Heart left ventricle (tissue), 16 donors: ENCODE measurements around the gene LILRA2. TPM values are rescaled to one million over a fixed set of nuclear protein-coding genes. Genes with fewer than 3 reads are reported as not detected.
"Not testable (repeated sequence)": the region's sequence is repeated elsewhere in the genome, so short reads cannot be mapped to it uniquely, and the experiment has no call there.

Experiments
- ATAC-seq, 4 donors: fragments of 200-7000 bp; cut with Tn5 transposase; one replicate each; pipeline ENCODE4 v1.9.1; 2020 to 2022; ENCODE audit warnings: moderate library complexity in 4 of 4, mild to moderate bottlenecking in 3 of 4, moderate number of reproducible peaks in 1 of 4
- DNase-seq, 5 donors: peaks; one replicate each; pipeline ENCODE4 v3.0.0-alpha.2; 2020
- H3K27ac ChIP-seq, 12 donors: fragments of 200-600 bp; sonication (generic) in 4 of 12; one replicate each; pipeline versions ENCODE4 v1.5.0 to v1.8.0; 2016 to 2022; ENCODE audit warnings: mild to moderate bottlenecking in 2 of 12
- H3K27me3 ChIP-seq, 9 donors: fragments of 200-600 bp; sonication (generic) in 2 of 9; one replicate each; pipeline versions ENCODE4 v1.5.1 to v1.8.0; 2016 to 2022; ENCODE audit warnings: mild to moderate bottlenecking in 3 of 9
- H3K36me3 ChIP-seq, 9 donors: fragments of 200-600 bp; sonication (generic) in 2 of 9; one replicate each; pipeline versions ENCODE4 v1.5.0 to v1.8.0; 2018 to 2022; ENCODE audit warnings: mild to moderate bottlenecking in 2 of 9
- H3K4me1 ChIP-seq, 12 donors: fragments of 200-600 bp; sonication (generic) in 4 of 12; one replicate each; pipeline versions ENCODE4 v1.5.0 to v1.8.0; 2016 to 2022; ENCODE audit warnings: mild to moderate bottlenecking in 3 of 12
- H3K4me3 ChIP-seq, 12 donors: fragments of 200-600 bp; sonication (generic) in 4 of 12; one replicate each; pipeline versions ENCODE4 v1.5.0 to v1.8.0; 2017 to 2022; ENCODE audit warnings: mild to moderate bottlenecking in 9 of 12, moderate library complexity in 4 of 12
- H3K9me3 ChIP-seq, 12 donors: fragments of 200-600 bp; sonication (generic) in 4 of 12; one replicate each; pipeline versions ENCODE4 v1.5.0 to v1.8.0; 2016 to 2022; ENCODE audit warnings: mild to moderate bottlenecking in 1 of 12
- POLR2A ChIP-seq, 2 donors: fragments of 450-650 bp; IDR thresholded peaks; one replicate each; pipeline ENCODE4 v1.6.1; 2017; ENCODE audit warnings: antibody characterized with exemption in 2 of 2, mild to moderate bottlenecking in 2 of 2, moderate library complexity in 2 of 2
- WGBS, 4 donors: extraction: QIAGEN DNeasy Blood & Tissue Kit in 2 of 4; methylation state at CpG; one replicate each; pipeline versions ENCODE4 v1.1.5 to v1.1.7; 2013 to 2018; 5-methylcytosine and 5-hydroxymethylcytosine counted together
- intact Hi-C, 10 donors: fragments of 100-400 bp; cut with DNase I; formaldehyde crosslinking; loops; one replicate each; pipeline versions ENCODE4 v1.11.1 to v1.14.2; 2022
- polyA plus RNA-seq, 2 donors: library from polyadenylated mRNA; stranded (reverse); fragments of 200-250 nt; gene quantifications; one replicate each; pipeline ENCODE4 v1.2.3, GENCODE V29; 2013
- total RNA-seq, 9 donors: library from RNA; depleted of rRNA in 2 of 9; stranded (reverse); fragments of >200 nt in 2 of 9; fragmentation: NEBNext Ultra II Directional in 3 of 9; extraction: Animal tissue kit (Norgen Biotek cat#: 25700) in 3 of 9; gene quantifications; one replicate each; pipeline versions ENCODE4 v1.1.0 to v1.2.4, GENCODE V29; 2016 to 2023
- TF ChIP-seq, protein P1 (sequence below), 12 donors: fragments of 200-600 bp; sonication (generic) in 4 of 12; IDR thresholded peaks; one replicate each; pipeline versions ENCODE4 v1.5.0 to v1.8.0; 2018 to 2022; ENCODE audit warnings: antibody characterized with exemption in 12 of 12, mild to moderate bottlenecking in 5 of 12
- donor health status: ischemic (EF 13 %, LVEDD 7.1; RV severe dilation, severe dysfunction).
- donor health status: healthy with polysubstance abuse.
- donor health status: DM: no; HTN: yes; CAD: no.
- donor health status: DM: no; HTN: no; CAD: no.
- donor health status: ischemic (EF 25% LVEDD 6.9; RV normal size, moderate dysfunction).
- donor health status: ischemic (EF 25% LVEDD 5.7; RV mildly dilated, moderate dysfunction).
- donor health status: healthy.
- donor health status: DM: yes; HTN: yes; CAD: no.
- donor health status: ischemic (EF 35%, LVEDD 5.7; RV mildly dilated, moderate dysfunction).
- donor health status: nonischemic (EF 11% LVEDD 7.7; RV severe dilation, severe dysfunction).
- donor health status: DM: yes; HTN: yes; CAD: no.
- donor health status: PGD.
- donor health status: ischemic (EF 29% LVEDD 5.4; RV normal size, mild dysfunction).
- donor health status: nonischemic (EF 23%, LVEDD 6.1; RV moderate dilation, normal function).

The LILRA2 gene
- total and polyA plus RNA-seq, 11 donors = 0.31 to 8.9 (median 0.85) TPM

DNA sequence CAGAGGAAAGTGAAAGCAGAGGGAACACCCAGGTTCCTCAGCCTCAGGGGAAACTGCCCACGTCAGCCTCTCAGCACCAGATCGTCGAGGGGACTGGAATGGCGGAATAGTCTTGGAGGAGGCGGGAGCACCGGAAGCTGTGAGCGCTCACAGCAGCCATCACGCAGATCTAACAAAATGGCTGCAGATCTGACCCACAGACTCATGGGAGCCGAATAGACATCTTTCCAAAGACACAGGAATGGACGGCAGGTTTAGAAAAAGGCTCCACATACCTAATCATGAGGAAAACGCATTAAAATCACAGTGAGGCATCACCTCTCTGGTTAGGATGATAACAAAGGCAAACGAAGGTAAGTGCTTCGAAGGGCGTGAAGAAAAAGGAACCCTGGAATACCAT is 11.8 kb upstream of the LILRA2 start:
- 80 to 82% (median 81%) methylated on average over 14 of the region's 14 CpGs for WGBS, 4 donors
- Histone ChIP-seq H3K4me3 (no peak overlapping the region), H3K27ac (no peak overlapping the region), H3K4me1 (no peaks in the 10 kb centered on the region), H3K36me3 (no peaks in the 10 kb centered on the region), H3K27me3 (peaks cover 0 to 16% (median 0%) of the 10 kb centered on the region in 9 donors), H3K9me3 (no peaks in the 10 kb centered on the region)
- intact Hi-C loops = no loop called here
- DNase-seq (no peak), ATAC-seq (no peak)
- TF ChIP-seq POLR2A (IDR thresholded peaks at IDR 0.05) = no peak

DNA sequence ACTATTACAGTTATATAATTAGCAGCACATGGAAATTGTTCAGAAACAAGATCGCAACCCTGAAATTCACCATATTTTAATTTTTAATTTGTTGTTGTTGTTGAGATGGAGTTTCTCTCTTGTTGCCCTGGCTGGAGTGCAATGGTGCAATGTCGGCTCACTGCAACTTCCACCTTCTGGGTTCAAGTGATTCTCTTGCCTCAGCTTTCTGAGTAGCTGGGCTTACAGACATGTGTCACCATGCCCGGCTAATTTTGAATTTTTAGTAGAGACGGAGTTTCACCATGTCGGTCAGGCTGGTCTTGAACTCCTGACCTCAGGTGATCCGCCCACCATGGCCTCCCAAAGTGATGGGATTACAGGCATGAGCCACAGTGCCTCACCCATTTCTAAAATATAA is 10.4 kb upstream of the LILRA2 start:
- H3K27ac ChIP-seq, H3K9me3 ChIP-seq, intact Hi-C loops, DNase-seq, H3K4me3 ChIP-seq, H3K4me1 ChIP-seq, ATAC-seq, H3K36me3 ChIP-seq: not testable (repeated sequence)
- WGBS, 4 donors = 80 to 87% (median 82%) methylated on average over 6 of the region's 6 CpGs
- H3K27me3 ChIP-seq = peaks cover 0 to 16% (median 0%) of the 10 kb centered on the region in 9 donors

DNA sequence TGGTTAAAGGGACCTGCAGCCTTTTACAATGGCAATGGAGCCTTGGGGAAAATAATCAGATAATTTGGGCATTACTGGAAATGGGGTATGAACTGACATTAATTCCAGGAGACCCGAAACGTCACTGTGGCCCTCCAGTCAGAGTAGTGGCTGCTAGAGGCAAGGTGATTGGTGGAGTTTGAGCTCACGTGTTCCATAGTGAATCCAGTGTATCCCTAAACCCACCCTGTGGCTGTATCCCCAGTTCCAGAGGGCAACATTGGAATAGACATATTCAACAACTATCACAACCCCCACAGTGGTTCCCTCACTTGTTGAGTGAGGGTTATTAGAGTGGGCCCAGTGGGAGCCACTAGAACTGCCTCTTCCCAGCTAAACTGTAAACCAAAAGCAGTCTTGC is 3.3 kb upstream of the LILRA2 start:
- Histone ChIP-seq H3K36me3 (no peaks in the 10 kb centered on the region), H3K27me3 (peaks cover 0 to 13% (median 6%) of the 10 kb centered on the region in 9 donors), H3K4me1 (peaks cover 0 to 12% (median 0%) of the 10 kb centered on the region in 12 donors), H3K4me3 (no peak overlapping the region), H3K27ac (no peak overlapping the region), H3K9me3 (no peaks in the 10 kb centered on the region)
- WGBS, 4 donors = 54 to 74% (median 70%) methylated on average over 3 of the region's 3 CpGs
- ATAC-seq (no peak), DNase-seq (no peak)
- TF ChIP-seq POLR2A (IDR thresholded peaks at IDR 0.05) = no peak
- intact Hi-C loops = no loop called here

DNA sequence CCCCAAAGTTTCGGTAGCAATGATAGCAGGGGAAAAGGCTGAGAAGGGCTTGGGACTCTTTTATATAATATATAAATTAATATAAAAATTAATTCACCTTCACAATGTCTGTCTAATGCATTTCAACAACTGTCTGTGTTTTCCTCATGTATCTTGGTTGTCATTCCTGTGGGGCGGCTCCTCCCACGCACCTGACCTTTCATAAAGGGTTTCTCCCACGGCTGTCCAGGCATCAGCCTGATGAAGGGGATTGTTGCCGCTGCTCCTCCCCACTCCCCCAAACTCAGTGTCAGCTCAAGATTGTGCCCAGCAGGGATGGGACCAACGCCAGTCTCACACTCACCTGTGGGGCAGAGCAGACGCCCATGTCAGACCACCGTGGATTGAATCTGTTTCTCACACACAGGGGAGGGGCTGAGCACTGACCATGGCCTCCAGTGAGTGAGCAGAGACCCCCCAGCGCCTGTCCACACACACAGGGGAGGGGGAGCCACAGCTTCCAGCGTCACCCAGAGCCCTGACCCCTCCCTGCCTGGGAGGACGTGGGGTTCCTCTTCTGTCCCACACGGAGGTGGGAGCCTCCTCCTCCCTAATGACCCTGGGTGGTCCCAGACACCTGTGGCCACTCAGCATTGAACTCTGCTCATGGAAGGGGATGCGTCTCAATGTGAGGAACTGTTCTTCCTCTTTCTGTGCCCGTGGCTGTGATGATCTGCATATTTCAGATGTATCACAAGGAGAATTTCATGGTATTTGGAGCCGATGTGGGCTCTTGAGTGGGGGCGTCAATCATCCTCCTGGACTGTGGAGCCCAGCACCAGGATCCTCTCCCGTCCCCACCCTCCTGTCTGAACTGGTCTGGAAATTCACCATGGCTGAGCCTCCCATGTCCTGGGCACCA is 1.6 kb upstream of the LILRA2 start:
- H3K27me3 ChIP-seq = peaks cover 0 to 13% (median 6%) of the 10 kb centered on the region in 9 donors
- intact Hi-C loops, H3K9me3 ChIP-seq, H3K36me3 ChIP-seq, DNase-seq, H3K27ac ChIP-seq, H3K4me3 ChIP-seq: not testable (repeated sequence)
- peaks cover 0 to 12% (median 0%) of the 10 kb centered on the region in 12 donors for H3K4me1 ChIP-seq
- peak in 2 of 4 donors; percentile 7 to 26 for ATAC-seq
- WGBS, 4 donors = 53 to 66% (median 61%) methylated on average over 16 to 17 of the region's 17 CpGs

DNA sequence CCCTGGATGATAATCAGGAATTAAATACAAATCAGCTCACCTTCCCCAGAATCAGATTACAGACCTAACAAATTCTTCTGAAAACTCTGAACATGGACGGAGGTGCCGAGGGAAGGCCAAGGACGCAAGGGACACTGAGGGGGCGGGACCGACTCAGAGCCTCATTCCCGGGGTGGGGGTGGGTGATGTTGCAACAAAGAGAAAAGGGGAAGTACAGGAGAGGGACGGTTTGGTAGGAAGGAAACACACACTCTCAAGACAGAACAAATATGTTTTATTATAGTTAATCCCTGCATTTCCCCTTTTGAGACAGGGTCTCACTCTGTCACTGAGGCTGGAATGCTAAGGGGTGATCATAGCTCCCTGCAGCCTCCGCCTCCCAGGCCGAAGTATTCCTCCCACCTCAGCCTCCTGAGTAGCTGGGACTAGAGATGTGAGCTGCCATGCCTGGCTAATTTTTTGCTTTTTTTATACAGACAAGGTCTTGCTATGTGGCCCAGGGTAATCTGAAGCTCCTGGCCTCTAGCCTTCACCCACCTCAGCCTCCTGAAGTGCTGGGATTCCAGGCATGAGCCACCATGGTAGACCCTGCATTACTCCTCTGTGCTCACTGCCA is 786 bp upstream of the LILRA2 start:
- peak overlapping the region in 2 of 12 donors; percentile 9 to 79 for H3K27ac ChIP-seq
- 52 to 59% (median 53%) methylated on average over 9 of the region's 9 CpGs for WGBS, 4 donors
- ATAC-seq (peak in 3 of 4 donors; percentile 42 to 81 (median 74)), DNase-seq (peak in 2 of 5 donors; percentile 42 to 57)
- H3K9me3 ChIP-seq = no peaks in the 10 kb centered on the region
- peak overlapping the region in 3 of 12 donors; percentile 9 to 31 (median 15) for H3K4me3 ChIP-seq
- intact Hi-C loops = no loop called here
- peaks cover 0 to 12% (median 0%) of the 10 kb centered on the region in 12 donors for H3K4me1 ChIP-seq
- TF ChIP-seq, protein P1, sequence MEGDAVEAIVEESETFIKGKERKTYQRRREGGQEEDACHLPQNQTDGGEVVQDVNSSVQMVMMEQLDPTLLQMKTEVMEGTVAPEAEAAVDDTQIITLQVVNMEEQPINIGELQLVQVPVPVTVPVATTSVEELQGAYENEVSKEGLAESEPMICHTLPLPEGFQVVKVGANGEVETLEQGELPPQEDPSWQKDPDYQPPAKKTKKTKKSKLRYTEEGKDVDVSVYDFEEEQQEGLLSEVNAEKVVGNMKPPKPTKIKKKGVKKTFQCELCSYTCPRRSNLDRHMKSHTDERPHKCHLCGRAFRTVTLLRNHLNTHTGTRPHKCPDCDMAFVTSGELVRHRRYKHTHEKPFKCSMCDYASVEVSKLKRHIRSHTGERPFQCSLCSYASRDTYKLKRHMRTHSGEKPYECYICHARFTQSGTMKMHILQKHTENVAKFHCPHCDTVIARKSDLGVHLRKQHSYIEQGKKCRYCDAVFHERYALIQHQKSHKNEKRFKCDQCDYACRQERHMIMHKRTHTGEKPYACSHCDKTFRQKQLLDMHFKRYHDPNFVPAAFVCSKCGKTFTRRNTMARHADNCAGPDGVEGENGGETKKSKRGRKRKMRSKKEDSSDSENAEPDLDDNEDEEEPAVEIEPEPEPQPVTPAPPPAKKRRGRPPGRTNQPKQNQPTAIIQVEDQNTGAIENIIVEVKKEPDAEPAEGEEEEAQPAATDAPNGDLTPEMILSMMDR (IDR thresholded peaks at IDR 0.05) = no peak
- no peak for TF ChIP-seq POLR2A (IDR thresholded peaks at IDR 0.05)
- H3K36me3 ChIP-seq = no peaks in the 10 kb centered on the region
- peaks cover 0 to 13% (median 4%) of the 10 kb centered on the region in 9 donors for H3K27me3 ChIP-seq

DNA sequence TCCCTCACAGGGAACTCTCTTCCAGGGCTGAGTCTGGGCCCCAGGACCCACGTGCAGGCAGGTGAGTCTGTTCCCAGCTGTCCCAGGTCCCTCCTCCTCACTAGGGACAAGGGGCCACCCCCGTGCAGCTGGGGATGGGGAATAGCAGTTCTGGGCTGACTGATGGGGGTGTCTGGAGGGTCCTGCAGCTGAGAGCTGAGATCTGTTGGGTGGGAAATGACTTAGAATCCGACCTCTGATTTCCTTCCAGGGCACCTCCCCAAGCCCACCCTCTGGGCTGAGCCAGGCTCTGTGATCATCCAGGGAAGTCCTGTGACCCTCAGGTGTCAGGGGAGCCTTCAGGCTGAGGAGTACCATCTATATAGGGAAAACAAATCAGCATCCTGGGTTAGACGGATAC is 461 bp downstream of the LILRA2 start:
- TF ChIP-seq POLR2A (IDR thresholded peaks at IDR 0.05) = no peak
- TF ChIP-seq, protein P1 (IDR thresholded peaks at IDR 0.05) = no peak
- H3K9me3 ChIP-seq = peaks cover 0 to 4% (median 0%) of the 10 kb centered on the region in 12 donors
- peak overlapping the region in 3 of 12 donors; percentile 9 to 31 (median 15) for H3K4me3 ChIP-seq
- H3K36me3 ChIP-seq = no peaks in the 10 kb centered on the region
- H3K4me1 ChIP-seq = peaks cover 0 to 12% (median 0%) of the 10 kb centered on the region in 12 donors
- 34 to 43% (median 38%) methylated on average over 4 of the region's 4 CpGs for WGBS, 4 donors
- peaks cover 0 to 13% (median 4%) of the 10 kb centered on the region in 9 donors for H3K27me3 ChIP-seq
- H3K27ac ChIP-seq = no peak overlapping the region
- intact Hi-C loops = no loop called here
- no peak for DNase-seq
- no peak for ATAC-seq
